GM18951 (cell line): ENCODE data around the gene TMEM88.

ENCODE experiments used
- POLR2A ChIP-seq: IDR thresholded peaks from 4 replicates; pipeline ENCODE4 v1.6.1; 2011; ENCODE audit warnings: mild to moderate bottlenecking; ENCODE audit not compliant: insufficient read length, insufficient read depth; ENCODE audit errors: extremely low read depth
- in situ Hi-C: fragments of 300-500 bp; cut with MboI; formaldehyde crosslinking; loops from one replicate; pipeline ENCODE4 v1.12.0; 2022; ENCODE audit warnings: low sequenced_read_pairs, mixed read lengths, inconsistent platforms; ENCODE audit not compliant: unreplicated experiment

TMEM88 gene

GRCh38 chr17:7897090-7897489 is 42.2 kb downstream of the TMEM88 start:
- TF ChIP-seq POLR2A, result no peak
- in situ Hi-C loops, result no loop called here

GRCh38 chr17:7897773-7898172 is 42.9 kb downstream of the TMEM88 start:
- no peak for TF ChIP-seq POLR2A
- in situ Hi-C loops, result no loop called here

GRCh38 chr17:7903154-7904103 is 48.6 kb downstream of the TMEM88 start:
- no peak for TF ChIP-seq POLR2A
- in situ Hi-C loops, result no loop called here
